ENCODE measurements around the gene AP3M1. TPM values are rescaled to one million over a fixed set of nuclear protein-coding genes. Genes with fewer than 3 reads are reported as not detected.

AP3M1 gene, protein sequence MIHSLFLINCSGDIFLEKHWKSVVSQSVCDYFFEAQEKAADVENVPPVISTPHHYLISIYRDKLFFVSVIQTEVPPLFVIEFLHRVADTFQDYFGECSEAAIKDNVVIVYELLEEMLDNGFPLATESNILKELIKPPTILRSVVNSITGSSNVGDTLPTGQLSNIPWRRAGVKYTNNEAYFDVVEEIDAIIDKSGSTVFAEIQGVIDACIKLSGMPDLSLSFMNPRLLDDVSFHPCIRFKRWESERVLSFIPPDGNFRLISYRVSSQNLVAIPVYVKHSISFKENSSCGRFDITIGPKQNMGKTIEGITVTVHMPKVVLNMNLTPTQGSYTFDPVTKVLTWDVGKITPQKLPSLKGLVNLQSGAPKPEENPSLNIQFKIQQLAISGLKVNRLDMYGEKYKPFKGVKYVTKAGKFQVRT
- total RNA-seq, result 10 to 100 TPM; 47.2 to 53.5 TPM
- 72.4 TPM for polyA plus RNA-seq (2013, experiment 1 of 2)
- 64.9 TPM for polyA plus RNA-seq (2013, experiment 2 of 2)
- long read RNA-seq, experiment 1, full-length matches to known transcripts, result 3 of 20 reads
- long read RNA-seq, experiment 1, partial matches to known transcripts, result 4 of 20 reads
- long read RNA-seq, experiment 1, other reads (novel, unspliced or antisense), result 13 of 20 reads
- long read RNA-seq, experiment 2, full-length matches to known transcripts, result 106 of 136 reads
- long read RNA-seq, experiment 2, partial matches to known transcripts, result 17 of 136 reads
- long read RNA-seq, experiment 2, other reads (novel, unspliced or antisense), result 13 of 136 reads
- long read RNA-seq, experiment 3, full-length matches to known transcripts, result 149 of 174 reads
- long read RNA-seq, experiment 3, partial matches to known transcripts, result 2 of 174 reads
- long read RNA-seq, experiment 3, other reads (novel, unspliced or antisense), result 23 of 174 reads
- long read RNA-seq, experiment 4, full-length matches to known transcripts, result 24 of 34 reads
- long read RNA-seq, experiment 4, partial matches to known transcripts, result 4 of 34 reads
- long read RNA-seq, experiment 4, other reads (novel, unspliced or antisense), result 6 of 34 reads

DNA sequence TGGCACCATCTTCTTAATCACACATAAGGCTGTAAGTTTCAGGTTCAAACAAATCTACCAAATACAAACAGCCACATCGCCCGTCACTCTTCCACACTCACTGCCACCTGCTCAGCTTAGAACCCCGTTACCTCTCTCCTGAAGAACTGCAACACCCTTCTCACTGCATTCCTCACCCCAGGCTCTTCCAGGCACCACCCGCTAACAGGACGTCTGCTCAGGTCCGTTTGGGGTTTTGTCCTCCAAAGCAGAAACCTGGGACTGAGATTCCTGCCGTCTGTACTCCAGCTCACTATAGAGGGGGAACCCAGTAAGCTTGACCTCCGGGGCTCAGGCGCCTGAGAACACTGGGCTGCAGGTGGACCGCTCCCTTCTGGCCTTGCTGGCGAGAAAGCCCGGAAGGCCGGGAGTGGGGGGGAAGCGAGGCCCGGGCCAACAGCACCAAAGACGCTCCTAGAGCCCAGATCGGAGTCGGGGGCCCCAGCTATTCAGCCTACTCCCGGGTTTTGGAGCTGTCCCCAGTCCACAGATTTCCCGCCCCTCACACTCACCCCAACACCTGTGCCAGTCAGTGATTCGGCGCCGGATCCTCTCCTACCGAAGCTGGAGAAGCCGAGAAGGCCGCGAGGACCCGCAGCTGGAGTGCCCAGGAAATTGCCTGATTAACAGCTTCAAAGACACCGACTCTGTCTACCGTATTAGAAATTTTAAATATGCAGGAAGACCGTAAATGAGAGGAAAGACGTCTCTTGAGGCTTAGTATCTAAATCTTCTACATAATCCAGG, at the start of gene AP3M1:
Gene AP3M1, minus strand, starts transcription at position 625 of the 786 bp plus-strand sequence. CDS start 12,449 bp downstream, outside the sequence.
- Histone ChIP-seq H3K9me3 (ENCODE audit: control insufficient read depth, low read length) (no peaks in the 10 kb centered on the region), H3K9ac (ENCODE audit: extremely low read depth, low read length, poor library complexity, severe bottlenecking) (peak within 1 kb of the TSS; percentile 88), H3K4me3 (ENCODE audit: low read length) (peak within 1 kb of the TSS; percentile 99), H3K27me3 (ENCODE audit: control insufficient read depth, insufficient read depth, low read length, poor library complexity, severe bottlenecking) (no peaks in the 10 kb centered on the region), H3K4me1 (ENCODE audit: control insufficient read depth, insufficient read depth, low read length) (no peaks in the 10 kb centered on the region), H3K36me3 (ENCODE audit: control insufficient read depth, insufficient read depth, low read length) (peaks cover 16% of the 10 kb centered on the region), H3K27ac (ENCODE audit: low read depth, low read length) (peak within 1 kb of the TSS; percentile 98)
- Mint-ChIP-seq H3K27ac (no peak within 1 kb of the TSS), H3K4me3 (no peak within 1 kb of the TSS), H3K9me3 (no peaks in the 10 kb centered on the region), H3K36me3 (ENCODE audit: low read depth) (peaks cover 11% of the 10 kb centered on the region), H3K27me3 (ENCODE audit: insufficient read depth) (no peaks in the 10 kb centered on the region), H3K4me1 (peaks cover 15% of the 10 kb centered on the region)
- DNase-seq, result peak; percentile 94
- TF ChIP-seq, protein P1, sequence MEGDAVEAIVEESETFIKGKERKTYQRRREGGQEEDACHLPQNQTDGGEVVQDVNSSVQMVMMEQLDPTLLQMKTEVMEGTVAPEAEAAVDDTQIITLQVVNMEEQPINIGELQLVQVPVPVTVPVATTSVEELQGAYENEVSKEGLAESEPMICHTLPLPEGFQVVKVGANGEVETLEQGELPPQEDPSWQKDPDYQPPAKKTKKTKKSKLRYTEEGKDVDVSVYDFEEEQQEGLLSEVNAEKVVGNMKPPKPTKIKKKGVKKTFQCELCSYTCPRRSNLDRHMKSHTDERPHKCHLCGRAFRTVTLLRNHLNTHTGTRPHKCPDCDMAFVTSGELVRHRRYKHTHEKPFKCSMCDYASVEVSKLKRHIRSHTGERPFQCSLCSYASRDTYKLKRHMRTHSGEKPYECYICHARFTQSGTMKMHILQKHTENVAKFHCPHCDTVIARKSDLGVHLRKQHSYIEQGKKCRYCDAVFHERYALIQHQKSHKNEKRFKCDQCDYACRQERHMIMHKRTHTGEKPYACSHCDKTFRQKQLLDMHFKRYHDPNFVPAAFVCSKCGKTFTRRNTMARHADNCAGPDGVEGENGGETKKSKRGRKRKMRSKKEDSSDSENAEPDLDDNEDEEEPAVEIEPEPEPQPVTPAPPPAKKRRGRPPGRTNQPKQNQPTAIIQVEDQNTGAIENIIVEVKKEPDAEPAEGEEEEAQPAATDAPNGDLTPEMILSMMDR (conservative IDR thresholded peaks at IDR 0.05), result no peak
- 0% methylated on average over 8 to 32 of the region's 32 CpGs for WGBS, 2 experiments (ENCODE audit: insufficient coverage in 1 of 2, insufficient read length in 1 of 2)

DNA sequence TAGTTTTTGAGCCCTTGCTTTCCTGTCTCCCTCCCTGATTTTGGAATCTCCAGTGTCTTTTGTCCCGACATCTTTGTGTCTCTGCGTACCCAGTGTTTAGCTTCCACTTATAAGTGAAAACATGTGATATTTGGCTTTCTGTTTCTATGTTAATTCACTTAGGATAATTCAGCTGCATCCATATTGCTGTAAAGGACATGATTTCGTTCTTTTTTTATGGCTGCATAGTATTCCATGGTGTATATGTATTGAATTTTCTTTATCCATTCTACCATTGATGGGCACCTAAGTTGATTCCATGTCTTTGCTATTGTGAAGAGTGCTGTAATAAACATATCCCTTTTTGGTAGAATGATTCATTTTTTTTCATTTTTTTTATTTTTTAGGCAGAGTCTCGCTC, 48.7 kb upstream of the AP3M1 start:
- Mint-ChIP-seq H3K4me3 (no peak overlapping the region), H3K27ac (no peak overlapping the region), H3K4me1 (no peaks in the 10 kb centered on the region), H3K9me3 (no peaks in the 10 kb centered on the region), H3K36me3 (ENCODE audit: low read depth) (peaks cover 2% of the 10 kb centered on the region), H3K27me3 (ENCODE audit: insufficient read depth) (no peaks in the 10 kb centered on the region)
- Histone ChIP-seq H3K27me3 (ENCODE audit: control insufficient read depth, insufficient read depth, low read length, poor library complexity, severe bottlenecking) (no peaks in the 10 kb centered on the region), H3K27ac (ENCODE audit: low read depth, low read length) (no peak overlapping the region), H3K4me1 (ENCODE audit: control insufficient read depth, insufficient read depth, low read length) (no peaks in the 10 kb centered on the region), H3K9me3 (ENCODE audit: control insufficient read depth, low read length) (no peaks in the 10 kb centered on the region), H3K4me3 (ENCODE audit: low read length) (no peak overlapping the region), H3K36me3 (ENCODE audit: control insufficient read depth, insufficient read depth, low read length) (peaks cover 23% of the 10 kb centered on the region), H3K9ac (ENCODE audit: extremely low read depth, low read length, poor library complexity, severe bottlenecking) (no peak overlapping the region)
- 94% methylated on average over 4 of the region's 4 CpGs for WGBS, 2 experiments (ENCODE audit: insufficient coverage in 1 of 2, insufficient read length in 1 of 2)
- TF ChIP-seq, protein P1 (conservative IDR thresholded peaks at IDR 0.05), result no peak
- no peak for DNase-seq

DNA sequence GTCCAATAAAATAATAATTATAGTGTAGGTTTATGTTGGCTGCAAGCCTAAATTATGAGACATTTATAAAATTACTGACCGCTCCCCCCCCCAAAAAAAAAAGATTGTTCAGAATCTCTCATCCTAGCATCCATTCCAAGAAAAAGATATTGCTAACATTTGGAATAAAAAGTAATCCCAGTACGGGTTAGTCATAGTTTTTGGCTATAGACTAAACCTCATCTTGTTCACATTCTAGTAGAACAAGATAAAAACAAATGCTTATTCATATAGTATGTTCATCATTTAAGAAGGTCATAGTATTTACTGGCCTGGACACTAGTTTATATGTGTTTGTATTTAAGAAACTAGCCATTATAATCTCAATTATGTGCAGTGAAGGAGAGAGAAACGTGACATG, 44.4 kb upstream of the AP3M1 start:
- TF ChIP-seq, protein P1 (conservative IDR thresholded peaks at IDR 0.05), result no peak
- Histone ChIP-seq H3K9ac (ENCODE audit: extremely low read depth, low read length, poor library complexity, severe bottlenecking) (no peak overlapping the region), H3K27ac (ENCODE audit: low read depth, low read length) (no peak overlapping the region), H3K9me3 (ENCODE audit: control insufficient read depth, low read length) (no peaks in the 10 kb centered on the region), H3K27me3 (ENCODE audit: control insufficient read depth, insufficient read depth, low read length, poor library complexity, severe bottlenecking) (no peaks in the 10 kb centered on the region), H3K36me3 (ENCODE audit: control insufficient read depth, insufficient read depth, low read length) (peaks cover 3% of the 10 kb centered on the region), H3K4me1 (ENCODE audit: control insufficient read depth, insufficient read depth, low read length) (no peaks in the 10 kb centered on the region), H3K4me3 (ENCODE audit: low read length) (no peak overlapping the region)
- Mint-ChIP-seq H3K4me3 (no peak overlapping the region), H3K4me1 (peaks cover 5% of the 10 kb centered on the region), H3K9me3 (no peaks in the 10 kb centered on the region), H3K27ac (no peak overlapping the region), H3K36me3 (ENCODE audit: low read depth) (no peaks in the 10 kb centered on the region), H3K27me3 (ENCODE audit: insufficient read depth) (no peaks in the 10 kb centered on the region)
- WGBS, 2 experiments (ENCODE audit: insufficient coverage in 1 of 2, insufficient read length in 1 of 2), result 92% methylated on average over 2 of the region's 3 CpGs; no CpG with 5 or more reads in 1 of the 2 experiments
- DNase-seq, result no peak
